ENCODE data around the gene RIC3. TPM values are rescaled to one million over a fixed set of nuclear protein-coding genes. Genes with fewer than 3 reads are reported as not detected.

The RIC3 gene
- polyA plus RNA-seq, 4 donors, result 8.6 to 19.2 (median 16.3) TPM

- DNase-seq (ENCODE audit: low read depth in 4 of 4, low spot score in 2 of 4), result no peak
Observed at GRCh38 chr11:8106679-8107078, 62.1 kb downstream of the RIC3 start.

- no peak for DNase-seq (ENCODE audit: low read depth in 4 of 4, low spot score in 2 of 4)
Observed at GRCh38 chr11:8105666-8106065, 63.2 kb downstream of the RIC3 start.

DNA sequence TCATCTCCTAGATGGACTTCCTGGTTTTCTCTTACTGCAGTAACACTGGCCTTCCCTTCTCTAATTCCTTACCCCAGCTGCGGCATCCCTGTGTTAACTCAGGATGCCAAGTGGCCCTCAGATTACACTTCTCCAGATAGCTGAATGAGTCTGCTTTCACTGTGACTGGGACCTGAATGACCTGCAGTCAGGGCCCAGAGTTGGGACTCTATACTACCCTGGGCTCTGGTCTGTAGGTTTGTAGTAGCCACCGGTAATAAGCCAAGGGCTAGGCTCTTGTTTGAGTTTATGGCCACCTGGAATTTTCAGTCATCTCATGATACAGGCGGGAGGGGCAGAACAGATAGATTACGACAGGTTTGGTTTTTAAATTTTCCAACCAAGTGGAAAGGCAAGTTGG is 63.7 kb downstream of the RIC3 start:
- DNase-seq (ENCODE audit: low read depth in 4 of 4, low spot score in 2 of 4), result no peak

- no peak for DNase-seq (ENCODE audit: low read depth in 4 of 4, low spot score in 2 of 4)
Observed at GRCh38 chr11:8103909-8104308, 64.9 kb downstream of the RIC3 start.

DNA sequence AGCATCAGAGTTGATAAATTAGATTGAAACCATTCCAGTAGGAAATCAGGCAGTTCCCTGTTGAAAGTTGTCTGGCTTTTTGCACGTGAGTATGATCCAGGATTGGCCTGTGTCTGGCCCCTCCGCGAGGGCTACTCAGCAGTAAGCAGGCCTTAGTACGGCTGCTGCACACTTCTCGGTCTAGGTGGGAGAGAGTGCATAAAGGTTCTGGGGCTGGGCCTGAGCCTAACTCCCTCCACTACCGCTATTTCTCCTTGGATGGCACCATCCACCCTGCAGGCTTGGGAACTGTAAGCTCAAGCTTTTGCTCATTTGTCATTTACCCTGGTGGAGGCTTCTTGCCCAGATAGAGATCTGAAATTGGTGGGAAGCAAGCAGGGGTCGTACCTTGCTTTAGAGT is 65.9 kb downstream of the RIC3 start:
- DNase-seq (ENCODE audit: low read depth in 4 of 4, low spot score in 2 of 4), result no peak

DNA sequence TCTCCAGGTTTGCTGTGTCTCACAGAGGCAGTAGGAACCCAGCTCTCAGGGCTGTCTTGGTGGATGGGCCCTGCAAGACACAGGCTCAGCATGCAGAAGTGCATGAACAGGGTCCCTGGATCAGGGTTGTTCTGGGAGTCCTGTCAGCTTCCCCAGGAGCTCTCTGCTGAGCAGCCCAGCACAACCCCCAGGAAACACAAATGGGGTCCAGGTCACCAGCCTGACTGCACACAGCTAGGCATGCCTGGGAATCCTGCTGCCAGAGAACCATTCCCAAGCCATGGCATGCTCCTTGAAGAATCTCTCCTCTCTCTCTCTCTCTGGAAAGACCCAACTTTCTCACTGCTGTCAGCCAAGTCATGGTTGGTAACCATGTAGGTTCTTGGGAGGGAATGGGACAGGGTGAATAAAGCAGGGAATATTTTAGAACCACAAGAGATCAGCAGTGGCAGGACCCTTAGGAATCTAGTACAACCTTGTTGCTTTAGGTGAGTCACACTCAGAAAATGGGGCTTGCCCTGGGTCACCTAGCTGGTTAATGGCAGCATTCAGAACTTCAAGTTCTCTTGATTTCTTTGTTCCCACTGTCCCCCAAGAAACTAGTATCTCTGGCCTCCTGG is 66.4 kb downstream of the RIC3 start:
- no peak for DNase-seq (ENCODE audit: low read depth in 4 of 4, low spot score in 2 of 4)

DNA sequence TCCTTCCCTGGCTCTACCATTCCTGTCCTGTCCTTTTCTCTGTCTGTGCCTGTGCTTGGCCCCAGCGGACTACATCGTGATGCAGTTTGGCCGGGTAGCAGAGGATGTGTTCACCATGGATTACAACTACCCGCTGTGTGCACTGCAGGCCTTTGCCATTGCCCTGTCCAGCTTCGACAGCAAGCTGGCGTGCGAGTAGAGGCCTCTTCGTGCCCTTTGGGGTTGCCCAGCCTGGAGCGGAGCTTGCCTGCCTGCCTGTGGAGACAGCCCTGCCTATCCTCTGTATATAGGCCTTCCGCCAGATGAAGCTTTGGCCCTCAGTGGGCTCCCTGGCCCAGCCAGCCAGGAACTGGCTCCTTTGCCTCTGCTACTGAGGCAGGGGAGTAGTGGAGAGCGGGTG is 67.4 kb downstream of the RIC3 start:
- DNase-seq (ENCODE audit: low read depth in 4 of 4, low spot score in 2 of 4), result no peak

GRCh38 chr11:8100605-8101004 is 68.2 kb downstream of the RIC3 start:
- no peak for DNase-seq (ENCODE audit: low read depth in 4 of 4, low spot score in 2 of 4)

DNA sequence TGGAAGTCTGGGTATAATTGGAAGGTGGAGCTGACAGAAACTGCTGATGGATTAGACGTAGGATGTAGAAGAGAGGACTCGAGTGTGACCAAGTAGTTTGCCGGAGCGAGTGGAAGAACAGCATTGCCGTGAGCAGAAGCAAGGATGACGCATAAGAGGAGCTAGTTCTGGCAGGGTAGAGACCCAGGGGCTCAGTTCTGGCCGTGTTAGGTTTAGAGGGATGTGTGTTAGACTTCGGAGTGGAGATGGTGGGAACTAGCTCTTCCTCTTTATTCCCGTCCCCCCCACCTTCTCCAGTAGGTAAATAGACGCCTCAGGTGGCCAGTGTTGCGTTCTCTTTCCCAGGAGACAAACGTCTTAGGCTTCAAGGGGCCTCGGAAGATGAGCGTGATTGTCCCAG is 68.7 kb downstream of the RIC3 start:
- DNase-seq (ENCODE audit: low read depth in 4 of 4, low spot score in 2 of 4), result no peak

- DNase-seq (ENCODE audit: low read depth in 4 of 4, low spot score in 2 of 4), result peak in 1 of 4 donors; percentile 56
Observed at GRCh38 chr11:8099291-8099899, 69.4 kb downstream of the RIC3 start.

DNA sequence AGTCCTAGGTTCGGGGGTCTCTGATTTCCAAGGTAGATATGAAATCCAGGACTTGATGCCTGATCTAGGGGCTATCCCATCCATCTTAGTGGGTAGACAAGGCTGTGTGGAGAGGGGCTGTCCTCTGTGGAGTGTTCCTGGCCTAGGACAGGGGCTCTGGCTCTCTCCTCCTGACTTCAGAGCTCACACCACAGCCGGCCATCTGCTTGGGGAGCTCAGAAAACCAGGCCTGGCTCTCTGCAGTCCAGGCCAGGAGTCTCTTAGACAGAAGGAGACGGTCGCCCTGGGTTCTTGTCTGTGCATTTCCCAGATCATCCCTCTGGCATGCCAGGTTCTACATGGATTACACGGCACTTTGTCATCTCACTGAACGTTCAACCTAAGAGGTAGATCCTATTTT is 69.9 kb downstream of the RIC3 start:
- no peak for DNase-seq (ENCODE audit: low read depth in 4 of 4, low spot score in 2 of 4)

GRCh38 chr11:8098361-8098760 is 70.5 kb downstream of the RIC3 start:
- DNase-seq (ENCODE audit: low read depth in 4 of 4, low spot score in 2 of 4), result no peak

DNA sequence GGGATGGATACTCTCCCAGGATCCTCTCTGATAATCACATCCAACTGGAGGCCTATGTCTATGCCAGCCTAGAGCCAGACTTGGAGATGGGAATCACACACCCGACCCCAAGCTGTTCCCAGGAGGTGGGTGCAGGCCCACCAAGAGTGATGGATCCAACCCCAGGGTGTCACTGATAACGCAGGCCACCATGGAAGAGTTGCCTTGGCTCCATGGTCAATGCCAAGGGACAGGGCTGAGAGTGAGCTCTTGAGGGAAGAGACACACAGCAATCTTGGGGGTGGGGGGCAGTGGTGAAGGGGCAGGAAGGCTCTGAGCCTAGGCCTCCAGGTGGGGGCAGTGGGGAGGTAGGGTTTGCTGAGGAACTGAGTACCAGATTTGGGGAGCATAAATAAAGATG is 70.9 kb downstream of the RIC3 start:
- no peak for DNase-seq (ENCODE audit: low read depth in 4 of 4, low spot score in 2 of 4)

DNA sequence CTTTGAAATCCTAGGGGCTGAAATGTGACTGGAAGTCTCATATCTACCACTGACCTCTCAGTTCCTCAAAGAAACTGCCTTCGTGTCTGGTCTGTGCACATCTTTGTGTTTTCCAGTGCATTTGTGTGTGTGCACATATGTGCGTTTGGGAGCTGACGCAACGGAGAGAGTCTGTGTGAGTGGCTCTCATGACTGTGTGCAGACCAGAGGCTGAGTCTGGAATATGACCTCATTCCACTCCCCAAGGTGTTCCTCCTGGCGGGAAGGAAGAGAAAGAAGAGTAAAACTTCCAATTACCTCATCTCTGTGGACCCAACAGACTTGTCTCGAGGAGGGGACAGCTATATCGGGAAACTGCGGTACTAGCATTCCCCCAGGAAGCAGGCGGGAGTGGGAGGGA is 71.4 kb downstream of the RIC3 start:
- no peak for DNase-seq (ENCODE audit: low read depth in 4 of 4, low spot score in 2 of 4)

- no peak for DNase-seq (ENCODE audit: low read depth in 4 of 4, low spot score in 2 of 4)
Observed at GRCh38 chr11:8097062-8097461, 71.8 kb downstream of the RIC3 start.

DNA sequence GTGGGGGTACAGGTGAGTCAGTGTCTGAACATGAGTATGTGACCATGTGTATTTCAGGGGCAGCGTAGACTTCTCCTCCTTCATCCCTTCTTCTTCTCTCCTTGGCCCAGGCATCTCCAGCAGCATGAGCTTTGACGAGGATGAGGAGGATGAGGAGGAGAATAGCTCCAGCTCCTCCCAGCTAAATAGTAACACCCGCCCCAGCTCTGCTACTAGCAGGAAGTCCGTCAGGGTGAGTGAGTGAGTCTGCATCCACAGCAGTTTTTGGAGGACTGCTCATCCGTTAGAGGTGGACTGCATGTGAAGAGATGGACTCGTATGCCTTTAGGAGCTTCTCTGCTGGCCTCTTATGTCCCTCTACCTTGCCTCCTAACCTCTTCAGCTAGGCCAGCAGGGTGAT is 72.2 kb downstream of the RIC3 start:
- no peak for DNase-seq (ENCODE audit: low read depth in 4 of 4, low spot score in 2 of 4)

GRCh38 chr11:8095806-8096522 is 72.9 kb downstream of the RIC3 start:
- no peak for DNase-seq (ENCODE audit: low read depth in 4 of 4, low spot score in 2 of 4)

DNA sequence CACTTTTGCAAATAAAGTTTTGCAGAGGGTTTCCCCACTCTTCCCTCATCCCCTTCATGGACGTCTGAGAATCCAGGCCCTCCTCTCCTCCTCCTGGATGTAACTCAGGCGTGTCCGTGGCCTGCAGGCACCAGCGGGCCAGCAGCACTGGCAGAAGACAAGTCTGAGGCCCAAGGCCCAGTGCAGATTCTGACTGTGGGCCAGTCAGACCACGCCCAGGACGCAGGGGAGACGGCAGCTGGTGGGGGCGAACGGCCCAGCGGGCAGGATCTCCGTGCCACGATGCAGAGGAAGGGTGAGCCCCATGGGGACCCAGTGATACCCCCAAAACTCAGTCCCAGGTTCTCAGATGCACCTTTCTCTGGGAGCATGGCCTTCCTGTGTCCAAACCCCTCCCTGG is 73.5 kb downstream of the RIC3 start:
- no peak for DNase-seq (ENCODE audit: low read depth in 4 of 4, low spot score in 2 of 4)

GRCh38 chr11:8094656-8095055 is 74.2 kb downstream of the RIC3 start:
- DNase-seq (ENCODE audit: low read depth in 4 of 4, low spot score in 2 of 4), result no peak

DNA sequence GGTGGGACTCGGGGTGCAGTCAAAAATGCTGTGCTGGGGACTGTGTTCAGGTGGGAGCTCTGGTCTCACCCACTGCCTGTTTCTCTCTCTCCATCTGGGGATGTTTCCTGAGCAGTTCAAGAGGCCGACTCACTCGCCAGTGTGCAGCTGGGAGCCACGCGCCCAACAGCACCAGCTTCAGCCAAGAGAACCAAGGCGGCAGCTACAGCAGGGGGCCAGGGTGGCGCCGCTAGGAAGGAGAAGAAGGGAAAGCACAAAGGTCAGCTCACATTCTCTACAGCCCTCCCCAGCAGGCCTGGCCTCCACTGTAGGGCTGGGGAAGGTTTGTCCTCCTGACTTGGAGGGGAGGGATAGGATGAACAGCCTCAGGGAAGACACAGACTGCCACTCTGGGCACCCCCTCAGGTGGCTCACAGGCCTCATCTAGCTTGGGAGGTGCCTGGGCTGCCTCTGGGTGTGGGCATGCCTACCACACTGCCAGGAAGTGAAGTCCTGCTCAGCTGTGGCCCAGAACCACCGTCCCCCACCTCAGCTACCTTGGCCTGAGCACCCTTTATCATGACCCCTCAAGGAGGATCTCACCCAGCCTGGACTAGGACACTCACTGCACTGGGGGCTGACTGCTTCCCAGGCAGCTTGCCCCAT is 74.8 kb downstream of the RIC3 start:
- no peak for DNase-seq (ENCODE audit: low read depth in 4 of 4, low spot score in 2 of 4)

DNA sequence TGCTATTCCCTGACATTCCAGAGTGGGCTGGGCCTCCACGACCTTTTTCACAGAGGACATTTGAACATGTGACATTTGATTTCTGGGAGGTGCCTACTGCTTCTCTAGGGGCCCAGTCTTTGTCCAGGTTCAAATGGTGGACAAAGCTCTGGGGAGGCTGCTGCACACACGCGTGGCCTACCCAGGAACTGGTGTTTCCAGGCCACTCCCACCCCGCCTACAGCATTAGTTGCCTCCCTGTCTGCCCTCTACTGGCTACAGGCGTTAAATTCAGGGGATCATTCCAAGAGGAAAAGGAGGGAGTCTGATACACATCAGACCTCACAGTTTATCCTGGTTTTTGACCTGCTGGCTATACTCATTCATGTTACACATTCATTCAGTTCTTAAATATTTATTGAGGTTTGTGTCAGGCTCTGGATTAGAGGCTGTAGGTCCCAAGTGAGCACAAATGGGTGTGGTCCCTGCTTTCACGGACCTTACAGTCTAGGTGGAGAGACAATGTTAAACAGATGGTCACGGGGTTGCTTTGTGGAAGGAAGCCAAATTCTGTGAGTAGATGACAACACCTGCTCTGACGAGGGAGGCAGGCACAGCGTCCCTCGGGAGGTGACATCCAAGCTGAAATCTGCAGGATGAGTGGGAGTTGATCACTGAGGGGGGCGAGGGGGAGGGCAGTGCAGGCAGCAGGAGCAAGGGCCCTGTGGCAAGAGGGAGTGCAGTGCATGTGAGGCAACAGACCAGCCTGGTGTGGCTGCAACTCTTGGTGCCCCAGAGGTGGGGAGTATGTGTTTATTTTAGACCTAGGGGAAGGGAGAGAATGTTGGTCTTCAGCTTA is 76.0 kb downstream of the RIC3 start:
- DNase-seq (ENCODE audit: low read depth in 4 of 4, low spot score in 2 of 4), result no peak

Measured in left renal cortex interstitium (tissue), 4 donors.